GM10266 (cell line): ENCODE results near the gene BAIAP3.

Source experiments
- DNase-seq: peaks from one replicate; pipeline ENCODE4 v3.0.0; 2012; ENCODE audit errors: extremely low spot score
- TF ChIP-seq, protein P1 (sequence below): IDR thresholded peaks from 2 replicates; pipeline ENCODE4 v1.5.1; 2012; ENCODE audit warnings: mild to moderate bottlenecking, low read depth; ENCODE audit not compliant: control insufficient read depth, insufficient read depth; ENCODE audit errors: missing control alignments

Gene BAIAP3

DNA sequence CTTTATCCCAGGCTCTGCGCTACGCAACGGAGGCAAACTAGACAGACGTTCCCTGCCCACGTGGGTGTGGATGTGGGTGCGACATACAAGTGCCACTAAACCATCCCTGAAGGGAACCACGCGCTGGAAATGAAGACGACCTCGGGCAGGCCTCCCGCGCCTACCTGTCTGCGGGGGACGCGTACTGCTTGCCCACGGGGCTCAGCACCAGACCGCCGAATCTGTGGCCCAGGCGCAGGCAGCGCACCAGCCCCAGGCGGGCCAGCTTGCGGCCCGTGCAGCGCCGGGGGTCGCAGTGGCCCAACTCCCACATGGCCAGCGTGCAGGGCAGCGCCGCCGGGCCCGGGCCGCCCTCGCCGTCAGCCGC lies 17.8 kb downstream of the BAIAP3 start:
- TF ChIP-seq, protein P1, sequence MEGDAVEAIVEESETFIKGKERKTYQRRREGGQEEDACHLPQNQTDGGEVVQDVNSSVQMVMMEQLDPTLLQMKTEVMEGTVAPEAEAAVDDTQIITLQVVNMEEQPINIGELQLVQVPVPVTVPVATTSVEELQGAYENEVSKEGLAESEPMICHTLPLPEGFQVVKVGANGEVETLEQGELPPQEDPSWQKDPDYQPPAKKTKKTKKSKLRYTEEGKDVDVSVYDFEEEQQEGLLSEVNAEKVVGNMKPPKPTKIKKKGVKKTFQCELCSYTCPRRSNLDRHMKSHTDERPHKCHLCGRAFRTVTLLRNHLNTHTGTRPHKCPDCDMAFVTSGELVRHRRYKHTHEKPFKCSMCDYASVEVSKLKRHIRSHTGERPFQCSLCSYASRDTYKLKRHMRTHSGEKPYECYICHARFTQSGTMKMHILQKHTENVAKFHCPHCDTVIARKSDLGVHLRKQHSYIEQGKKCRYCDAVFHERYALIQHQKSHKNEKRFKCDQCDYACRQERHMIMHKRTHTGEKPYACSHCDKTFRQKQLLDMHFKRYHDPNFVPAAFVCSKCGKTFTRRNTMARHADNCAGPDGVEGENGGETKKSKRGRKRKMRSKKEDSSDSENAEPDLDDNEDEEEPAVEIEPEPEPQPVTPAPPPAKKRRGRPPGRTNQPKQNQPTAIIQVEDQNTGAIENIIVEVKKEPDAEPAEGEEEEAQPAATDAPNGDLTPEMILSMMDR, result no peak

DNA sequence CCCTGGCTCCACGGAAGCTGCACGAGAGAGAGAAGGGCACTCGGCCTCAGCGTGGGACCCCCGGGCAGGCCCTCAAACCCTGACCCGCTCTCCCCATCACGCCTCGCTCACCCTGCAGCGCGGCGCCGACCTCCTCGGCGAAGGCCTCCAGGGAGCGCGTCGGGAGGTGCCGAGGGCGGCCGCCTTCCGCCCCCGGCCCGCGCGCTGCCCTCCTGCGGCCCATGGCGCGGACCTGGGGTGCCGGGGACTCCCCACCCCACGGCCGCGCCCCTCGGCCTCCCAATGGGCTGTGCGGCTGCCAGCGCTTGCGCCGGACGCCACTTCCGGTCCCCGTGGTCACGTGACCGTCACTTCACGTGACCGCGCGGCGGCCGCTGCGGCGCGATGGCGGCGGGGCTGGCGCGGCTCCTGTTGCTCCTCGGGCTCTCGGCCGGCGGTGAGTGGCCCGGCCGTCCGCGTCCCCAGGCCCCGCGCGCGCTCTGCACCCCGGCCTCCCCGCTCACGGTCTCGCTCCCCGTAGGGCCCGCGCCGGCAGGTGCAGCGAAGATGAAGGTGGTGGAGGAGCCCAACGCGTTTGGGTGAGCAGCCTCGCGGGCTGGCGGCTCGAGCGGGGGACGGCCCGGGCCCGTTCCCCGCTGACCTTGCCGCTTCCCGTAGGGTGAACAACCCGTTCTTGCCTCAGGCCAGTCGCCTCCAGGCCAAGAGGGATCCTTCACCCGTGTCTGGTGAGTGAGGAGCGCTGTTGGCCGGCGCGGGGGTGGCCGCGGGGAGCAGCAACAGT lies 18.3 kb downstream of the BAIAP3 start, which contains the start of the genes GNPTG and TSR3:
TSS of gene GNPTG (plus strand) at position 350 of the 781 bp plus-strand sequence. CDS start at position 385, 35 bp downstream.
TSS of gene TSR3 (minus strand) at position 297 of the 781 bp plus-strand sequence. CDS start at position 223, 74 bp downstream.
- TF ChIP-seq, protein P1, result peak; percentile 4
- peak; percentile 99 for DNase-seq

More for the DNA sequence above, 17.8 kb downstream of the BAIAP3 start:
- no peak for DNase-seq

DNA sequence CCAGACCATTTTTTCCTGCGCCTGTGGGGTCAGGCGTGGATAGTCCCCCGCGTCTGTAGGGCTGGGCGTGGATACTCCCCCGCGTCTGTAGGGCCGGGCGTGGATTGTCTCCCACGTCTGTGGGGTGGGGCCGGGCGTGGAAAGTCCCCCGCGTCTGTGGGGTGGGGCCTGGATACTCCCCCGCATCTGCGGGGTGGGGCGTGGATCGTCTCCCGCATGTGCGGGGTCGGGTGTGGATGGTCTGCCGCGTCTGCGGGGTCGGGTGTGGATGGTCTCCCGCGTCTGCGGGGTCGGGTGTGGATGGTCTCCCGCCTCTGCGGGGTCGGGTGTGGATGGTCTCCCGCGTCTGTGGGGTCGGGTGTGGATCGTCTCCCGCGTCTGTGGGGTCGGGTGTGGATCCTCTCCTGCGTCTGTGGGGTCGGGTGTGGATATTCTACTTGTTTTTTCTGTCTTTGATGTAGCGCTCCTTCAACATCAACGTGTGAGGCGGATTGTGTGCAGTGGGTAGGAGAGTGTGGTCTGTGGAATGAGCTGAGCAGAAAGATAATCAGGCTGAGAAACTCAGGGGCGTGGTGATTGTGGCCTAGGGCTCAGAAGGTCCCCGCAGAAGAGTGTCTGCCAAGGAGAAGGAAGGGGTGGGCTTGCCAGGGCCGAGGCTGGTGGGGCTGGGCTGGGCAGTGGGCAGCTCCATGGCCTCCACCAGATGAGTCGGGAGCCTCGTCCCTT lies 21.5 kb downstream of the BAIAP3 start:
- DNase-seq, result no peak
- TF ChIP-seq, protein P1, result no peak

DNA sequence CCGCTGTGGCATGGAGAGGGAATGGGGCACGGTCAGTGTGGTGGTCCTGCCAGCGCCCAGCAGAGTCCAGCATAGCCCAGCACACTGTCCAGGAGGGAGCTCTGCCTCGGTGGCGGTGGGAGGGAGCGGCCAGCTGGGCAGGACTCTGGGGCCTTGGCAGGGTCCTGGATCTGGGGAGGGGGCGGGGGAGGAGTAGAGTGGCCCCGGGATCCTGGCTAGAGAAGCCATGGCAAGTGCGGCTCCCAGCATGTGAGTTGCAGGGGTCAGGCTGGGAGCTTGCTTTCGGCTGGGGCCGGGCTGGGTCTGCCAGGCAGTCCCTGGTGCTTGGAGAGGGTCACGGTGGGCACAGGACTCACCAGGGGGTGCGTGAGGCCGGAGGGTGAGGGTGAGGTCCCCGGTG lies 22.1 kb downstream of the BAIAP3 start:
- TF ChIP-seq, protein P1, result no peak

DNA sequence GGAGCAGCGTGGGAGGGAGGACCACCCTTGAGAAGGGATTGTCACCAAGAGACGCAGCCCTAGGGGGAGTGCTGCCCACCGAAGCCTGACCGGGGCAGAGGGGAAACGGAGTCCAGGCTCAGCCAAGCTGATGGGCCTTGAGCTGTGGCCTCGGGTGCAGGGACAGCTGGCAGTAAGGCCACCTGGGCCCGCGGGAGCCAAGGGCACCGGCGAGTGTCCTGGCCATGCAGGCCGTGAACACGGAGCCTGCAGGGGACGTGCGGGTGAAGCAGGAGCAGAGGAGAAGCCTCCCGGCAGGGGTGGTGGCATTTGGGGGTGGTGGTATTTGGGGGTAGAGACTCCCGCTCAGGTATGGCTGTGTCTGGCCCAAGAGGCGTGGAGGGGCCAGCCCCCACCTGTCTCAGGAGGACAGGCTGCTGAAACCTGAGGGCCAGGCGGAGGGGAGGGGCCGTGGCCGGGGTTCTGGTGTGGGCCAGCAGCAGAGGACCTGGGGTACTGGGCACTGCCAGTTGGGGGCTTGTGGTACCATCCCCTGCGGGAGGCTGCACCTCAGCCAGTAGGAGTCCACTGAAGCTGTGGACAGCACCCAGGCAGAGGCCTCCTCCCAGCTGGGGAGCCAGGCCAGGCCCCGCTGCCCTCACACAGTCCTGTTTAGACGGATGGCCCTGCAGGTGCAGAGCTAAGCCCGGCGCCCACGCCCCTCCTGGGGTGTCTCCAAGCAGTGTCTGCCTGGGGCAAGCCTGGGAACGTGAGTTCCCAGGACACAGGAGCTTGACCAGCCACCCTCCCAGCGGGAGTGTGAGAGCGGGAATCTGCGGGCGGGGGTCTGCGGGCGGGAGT lies 22.8 kb downstream of the BAIAP3 start:
- DNase-seq, result no peak
- TF ChIP-seq, protein P1, result no peak

More for the DNA sequence above, 22.1 kb downstream of the BAIAP3 start:
- DNase-seq, result no peak

DNA sequence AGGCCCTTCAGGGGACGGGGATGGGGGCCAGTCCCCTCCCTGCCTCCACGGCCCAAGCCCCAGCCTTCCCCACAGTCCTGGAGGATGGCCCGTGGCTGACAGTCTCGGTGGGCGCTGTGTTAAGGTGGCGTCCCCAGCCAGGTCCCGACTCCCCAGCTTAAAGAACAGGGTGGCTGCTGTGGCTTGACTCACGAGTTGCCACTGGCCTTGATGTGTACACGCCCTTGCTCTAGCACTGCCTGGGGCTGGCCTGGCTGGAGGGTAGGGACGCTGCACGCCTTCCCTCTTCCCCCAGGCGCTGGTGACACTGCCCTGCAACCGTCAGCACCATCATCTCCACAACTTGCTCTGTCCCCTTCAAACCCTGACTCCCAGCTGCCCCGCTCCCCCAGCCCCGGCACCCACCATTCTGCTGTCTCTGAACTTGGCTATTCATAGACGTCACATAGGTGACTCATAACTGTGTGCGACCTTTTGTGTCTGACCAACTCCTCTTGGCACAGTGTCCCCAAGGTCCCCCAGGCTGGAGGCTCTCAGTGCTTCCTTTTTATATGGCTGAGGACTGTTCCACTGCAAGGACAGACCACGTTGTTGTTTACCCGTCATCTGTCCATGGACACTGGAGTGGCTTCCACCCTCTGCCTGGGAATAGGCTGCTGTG lies 24.6 kb downstream of the BAIAP3 start:
- TF ChIP-seq, protein P1, result no peak
- no peak for DNase-seq
